Measurements from ENCODE around the gene COLEC12.

DNA sequence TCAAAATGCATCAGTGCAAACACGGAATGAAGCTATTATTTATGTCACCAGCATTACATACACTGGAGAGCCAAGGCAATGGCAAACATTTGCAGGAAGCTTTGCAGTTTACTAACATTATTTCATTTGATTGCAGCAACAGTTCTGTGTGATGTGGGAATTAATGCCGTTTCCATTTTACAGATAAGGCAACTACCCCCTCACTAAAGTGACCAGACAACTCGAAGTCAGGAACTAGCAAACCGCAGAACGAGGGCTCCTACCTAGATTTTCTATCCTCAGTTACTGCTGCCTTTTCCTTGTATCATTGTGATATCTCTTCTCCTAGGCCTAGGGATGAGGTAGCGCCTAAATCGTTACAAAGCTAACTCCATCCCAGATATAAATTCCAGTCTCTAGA, 85.5 kb downstream of the COLEC12 start:
- TF ChIP-seq, protein P1, sequence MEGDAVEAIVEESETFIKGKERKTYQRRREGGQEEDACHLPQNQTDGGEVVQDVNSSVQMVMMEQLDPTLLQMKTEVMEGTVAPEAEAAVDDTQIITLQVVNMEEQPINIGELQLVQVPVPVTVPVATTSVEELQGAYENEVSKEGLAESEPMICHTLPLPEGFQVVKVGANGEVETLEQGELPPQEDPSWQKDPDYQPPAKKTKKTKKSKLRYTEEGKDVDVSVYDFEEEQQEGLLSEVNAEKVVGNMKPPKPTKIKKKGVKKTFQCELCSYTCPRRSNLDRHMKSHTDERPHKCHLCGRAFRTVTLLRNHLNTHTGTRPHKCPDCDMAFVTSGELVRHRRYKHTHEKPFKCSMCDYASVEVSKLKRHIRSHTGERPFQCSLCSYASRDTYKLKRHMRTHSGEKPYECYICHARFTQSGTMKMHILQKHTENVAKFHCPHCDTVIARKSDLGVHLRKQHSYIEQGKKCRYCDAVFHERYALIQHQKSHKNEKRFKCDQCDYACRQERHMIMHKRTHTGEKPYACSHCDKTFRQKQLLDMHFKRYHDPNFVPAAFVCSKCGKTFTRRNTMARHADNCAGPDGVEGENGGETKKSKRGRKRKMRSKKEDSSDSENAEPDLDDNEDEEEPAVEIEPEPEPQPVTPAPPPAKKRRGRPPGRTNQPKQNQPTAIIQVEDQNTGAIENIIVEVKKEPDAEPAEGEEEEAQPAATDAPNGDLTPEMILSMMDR (IDR thresholded peaks at IDR 0.05; ENCODE audit: extremely low read depth in 1 of 2, insufficient read depth in 1 of 2, low read depth in 1 of 2, low read length in 2 of 2): no peak
- TF ChIP-seq POLR2A (IDR thresholded peaks at IDR 0.05; ENCODE audit: low read depth, low read length) (no peak), POLR2AphosphoS5 (IDR thresholded peaks at IDR 0.05; ENCODE audit: insufficient read depth, low read depth, low read length) (no peak)
